Brain pericyte (primary cell): ENCODE results near the gene ABHD1.
"Not testable (repeated sequence)": the region's sequence is repeated elsewhere in the genome, so short reads cannot be mapped to it uniquely, and the experiment has no call there.

Source experiments
- DNase-seq: peaks from one replicate; pipeline ENCODE4 v3.0.0-alpha.2; 2012; ENCODE audit warnings: low read depth, low spot score

The ABHD1 gene

GRCh38 chr2:27109083-27109482, 14.5 kb upstream of the ABHD1 start:
- no peak for DNase-seq

- not testable (repeated sequence) for DNase-seq
These were observed 12.8 kb upstream of the ABHD1 start for GRCh38 chr2:27110603-27111352.

GRCh38 chr2:27111392-27112078, 12.1 kb upstream of the ABHD1 start:
- DNase-seq: not testable (repeated sequence)

- DNase-seq: no peak
These were observed 8.1 kb upstream of the ABHD1 start for GRCh38 chr2:27115519-27115918.

GRCh38 chr2:27117995-27118524, 5.6 kb upstream of the ABHD1 start:
- no peak for DNase-seq

- no peak for DNase-seq
These were observed 4.9 kb upstream of the ABHD1 start, which contains the start of gene CGREF1 for GRCh38 chr2:27118525-27119329. Gene CGREF1, minus strand, starts transcription at chr2:27119128. Its CDS starts 14,762 bp downstream, at chr2:27104366.

GRCh38 chr2:27119330-27119670, 4.3 kb upstream of the ABHD1 start:
- DNase-seq: not testable (repeated sequence)

- DNase-seq: no peak
These were observed 1.7 kb upstream of the ABHD1 start for GRCh38 chr2:27121906-27122305.

- DNase-seq: no peak
These were observed 824 bp upstream of the ABHD1 start for GRCh38 chr2:27122791-27123190.

GRCh38 chr2:27125104-27125503, 1.5 kb downstream of the ABHD1 start:
- DNase-seq: no peak

GRCh38 chr2:27126252-27126710, 2.7 kb downstream of the ABHD1 start:
- no peak for DNase-seq

GRCh38 chr2:27127883-27128667, 4.5 kb downstream of the ABHD1 start:
- DNase-seq: no peak

- DNase-seq: no peak
These were observed 5.3 kb downstream of the ABHD1 start for GRCh38 chr2:27128668-27129571.

- DNase-seq: no peak
These were observed 6.8 kb downstream of the ABHD1 start for GRCh38 chr2:27130396-27130795.

- DNase-seq: no peak
These were observed 7.8 kb downstream of the ABHD1 start for GRCh38 chr2:27131429-27131828.

GRCh38 chr2:27133195-27133875, 9.7 kb downstream of the ABHD1 start:
- DNase-seq: no peak

GRCh38 chr2:27133905-27134780, 10.5 kb downstream of the ABHD1 start, which contains the start of gene PREB:
Gene PREB, minus strand, starts transcription at chr2:27134636. Its CDS starts 215 bp downstream, at chr2:27134421.
- peak; percentile 91 for DNase-seq

- no peak for DNase-seq
These were observed 11.3 kb downstream of the ABHD1 start for GRCh38 chr2:27134781-27135477.
